ENCODE measurements around the gene BAMBI. TPM values are rescaled to one million over a fixed set of nuclear protein-coding genes. Genes with fewer than 3 reads are reported as not detected.

Gene BAMBI
- polyA plus RNA-seq, 2 of the 4 experiments (the other 2 are of a cell fraction), result 25.6 to 40.5 TPM

DNA sequence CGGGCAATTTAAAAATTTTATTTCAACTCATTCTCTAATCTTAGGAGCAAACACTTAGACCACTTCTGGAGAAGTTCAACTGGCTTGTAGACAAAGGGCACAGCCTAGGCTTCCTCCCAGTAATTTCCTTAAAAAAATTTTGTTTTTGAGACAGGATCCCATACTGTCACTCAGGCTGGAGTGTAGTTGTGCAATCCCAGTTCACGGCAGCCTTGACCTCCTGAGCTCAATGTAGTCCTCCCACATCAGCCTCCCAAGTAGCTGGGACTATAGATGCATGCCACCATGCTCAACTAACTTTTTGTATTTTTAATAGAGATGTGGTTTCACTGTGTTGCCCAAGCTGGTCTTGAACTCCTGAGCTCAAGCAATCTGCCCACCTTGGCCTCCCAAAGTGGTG is 38.4 kb downstream of the BAMBI start:
- no peak overlapping the region for H3K27ac ChIP-seq
- no peak overlapping the region for H3K4me2 ChIP-seq
- TF ChIP-seq MYC (IDR thresholded peaks at IDR 0.05; ENCODE audit: borderline replicate concordance, low read length), result no peak
- TF ChIP-seq CEBPB (IDR thresholded peaks at IDR 0.05), result 0 out of 4 replicates have a peak, but pooled peaks of 1 of the 2 experiments have one; percentile 16
- DNase-seq (ENCODE audit: low read depth in 1 of 2, low spot score in 1 of 2), result no peak
- ATAC-seq, result no peak
- no peak overlapping the region for H3K4me3 ChIP-seq
- ChIA-PET CTCF (no interaction called here), POLR2A (no interaction called here)
- WGBS (ENCODE audit: missing lambda C conversion rate), result 79% methylated on average over 2 of the region's 2 CpGs
- no peak for FAIRE-seq
- H3K4me1 ChIP-seq, result peaks cover 32% of the 10 kb centered on the region
- H3K9me3 ChIP-seq, result no peaks in the 10 kb centered on the region

DNA sequence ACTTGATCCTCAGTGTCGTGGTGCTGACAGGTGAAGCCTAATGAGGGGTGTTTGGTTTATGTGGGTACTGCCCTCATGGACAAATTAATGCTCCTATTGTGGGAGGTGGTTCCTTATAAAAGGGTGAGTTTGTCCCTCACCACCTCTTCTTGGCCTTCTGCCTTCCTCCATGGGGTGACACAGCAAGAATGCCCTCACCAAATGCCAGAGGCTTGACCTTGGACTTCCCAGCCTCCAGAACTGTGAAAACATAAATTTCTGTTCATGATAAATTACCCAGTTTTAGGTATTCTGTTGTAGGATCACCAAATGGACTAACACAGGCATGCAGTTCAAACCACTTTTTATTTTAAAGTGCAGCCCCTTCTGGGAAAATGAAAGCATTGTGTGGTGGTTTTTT is 39.4 kb downstream of the BAMBI start:
- ATAC-seq (no peak), FAIRE-seq (no peak), DNase-seq (ENCODE audit: low read depth in 1 of 2, low spot score in 1 of 2) (no peak)
- Histone ChIP-seq H3K9me3 (no peaks in the 10 kb centered on the region), H3K4me2 (no peak overlapping the region), H3K4me3 (no peak overlapping the region), H3K4me1 (peaks cover 34% of the 10 kb centered on the region), H3K27ac (peak overlapping the region in 1 of 2 experiments; percentile 29; a peak in 1 of 6 replicates)
- POLR2A ChIA-PET, result no interaction called here
- CTCF ChIA-PET, result no interaction called here
- TF ChIP-seq GATA3 (IDR thresholded peaks at IDR 0.05; ENCODE audit: borderline replicate concordance), result no peak
- TF ChIP-seq, protein P1, sequence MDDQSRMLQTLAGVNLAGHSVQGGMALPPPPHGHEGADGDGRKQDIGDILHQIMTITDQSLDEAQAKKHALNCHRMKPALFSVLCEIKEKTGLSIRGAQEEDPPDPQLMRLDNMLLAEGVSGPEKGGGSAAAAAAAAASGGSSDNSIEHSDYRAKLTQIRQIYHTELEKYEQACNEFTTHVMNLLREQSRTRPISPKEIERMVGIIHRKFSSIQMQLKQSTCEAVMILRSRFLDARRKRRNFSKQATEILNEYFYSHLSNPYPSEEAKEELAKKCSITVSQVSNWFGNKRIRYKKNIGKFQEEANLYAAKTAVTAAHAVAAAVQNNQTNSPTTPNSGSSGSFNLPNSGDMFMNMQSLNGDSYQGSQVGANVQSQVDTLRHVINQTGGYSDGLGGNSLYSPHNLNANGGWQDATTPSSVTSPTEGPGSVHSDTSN (IDR thresholded peaks at IDR 0.05), result no peak
- no peak for TF ChIP-seq ESRRA (IDR thresholded peaks at IDR 0.05; ENCODE audit: borderline replicate concordance, low read length)
- no peak for TF ChIP-seq NR3C1 (IDR thresholded peaks at IDR 0.05)
- no peak for TF ChIP-seq HDAC2 (IDR thresholded peaks at IDR 0.05)
- TF ChIP-seq SREBF2 (IDR thresholded peaks at IDR 0.05), result no peak
- TF ChIP-seq RNF2 (IDR thresholded peaks at IDR 0.05; ENCODE audit: borderline replicate concordance, low read depth), result no peak
- TF ChIP-seq, protein P2, sequence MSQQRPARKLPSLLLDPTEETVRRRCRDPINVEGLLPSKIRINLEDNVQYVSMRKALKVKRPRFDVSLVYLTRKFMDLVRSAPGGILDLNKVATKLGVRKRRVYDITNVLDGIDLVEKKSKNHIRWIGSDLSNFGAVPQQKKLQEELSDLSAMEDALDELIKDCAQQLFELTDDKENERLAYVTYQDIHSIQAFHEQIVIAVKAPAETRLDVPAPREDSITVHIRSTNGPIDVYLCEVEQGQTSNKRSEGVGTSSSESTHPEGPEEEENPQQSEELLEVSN (IDR thresholded peaks at IDR 0.05; ENCODE audit: borderline replicate concordance, low read depth), result no peak
- TF ChIP-seq HOXB5 (CRISPR knock-in tag; IDR thresholded peaks at IDR 0.05), result no peak
- no peak for TF ChIP-seq TFCP2L1 (CRISPR knock-in tag; IDR thresholded peaks at IDR 0.05)
- no peak for TF ChIP-seq ZNF302 (CRISPR knock-in tag; IDR thresholded peaks at IDR 0.05)
- no peak for TF ChIP-seq ZC3H11A (IDR thresholded peaks at IDR 0.05)
- no peak for TF ChIP-seq CEBPB (IDR thresholded peaks at IDR 0.05)
- TF ChIP-seq, protein P3, sequence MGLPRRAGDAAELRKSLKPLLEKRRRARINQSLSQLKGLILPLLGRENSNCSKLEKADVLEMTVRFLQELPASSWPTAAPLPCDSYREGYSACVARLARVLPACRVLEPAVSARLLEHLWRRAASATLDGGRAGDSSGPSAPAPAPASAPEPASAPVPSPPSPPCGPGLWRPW (IDR thresholded peaks at IDR 0.05), result no peak
- no peak for TF ChIP-seq JUN (IDR thresholded peaks at IDR 0.05)
- 84% methylated on average over 1 of the region's 1 CpG for WGBS (ENCODE audit: missing lambda C conversion rate)

DNA sequence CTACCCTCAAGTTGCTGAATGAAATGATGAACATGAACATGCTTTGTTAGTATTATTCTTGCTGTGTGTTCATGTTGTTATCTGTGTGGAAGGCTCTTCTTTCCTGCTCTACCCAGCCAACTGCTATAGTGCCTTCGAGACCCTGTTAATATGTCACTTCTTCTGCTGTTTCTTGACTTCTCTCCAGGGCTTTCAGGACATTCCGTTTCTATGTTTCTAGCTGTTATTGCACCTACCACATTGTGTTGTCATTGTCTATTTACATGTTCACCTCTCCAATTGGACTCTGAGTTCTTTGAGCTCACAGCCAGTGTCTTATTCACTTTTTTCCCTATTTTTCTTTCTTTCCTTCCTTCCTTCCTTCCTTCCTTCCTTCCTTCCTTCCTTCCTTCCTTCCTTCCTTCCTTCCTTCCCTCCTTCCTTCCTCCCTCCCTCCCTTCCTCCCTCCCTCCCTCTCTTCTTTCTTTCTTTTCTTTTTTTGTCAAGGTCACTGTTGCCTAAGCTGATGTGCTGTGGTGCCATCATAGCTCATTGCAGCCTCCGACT is 40.4 kb downstream of the BAMBI start:
- ATAC-seq (no peak), DNase-seq (ENCODE audit: low read depth in 1 of 2, low spot score in 1 of 2) (no peak), FAIRE-seq (no peak)
- no peak overlapping the region for H3K4me3 ChIP-seq
- no peak overlapping the region for H3K4me2 ChIP-seq
- peak overlapping the region; percentile 6 to 41; a peak in 4 of 6 replicates for H3K27ac ChIP-seq
- CTCF ChIA-PET, result interaction anchor here (0.6 to 1.1 kb wide), 2 partner anchors 23 to 273 kb away, joined by 3 to 5 read pairs; no protein-coding TSS in a partner anchor
- peaks cover 38% of the 10 kb centered on the region for H3K4me1 ChIP-seq
- H3K9me3 ChIP-seq, result no peaks in the 10 kb centered on the region
- TF ChIP-seq EHMT2 (IDR thresholded peaks at IDR 0.05; ENCODE audit: low read depth), result no peak
- TF ChIP-seq HEYL (CRISPR knock-in tag; IDR thresholded peaks at IDR 0.05), result no peak
- no peak for TF ChIP-seq EHF (CRISPR knock-in tag; IDR thresholded peaks at IDR 0.05)
- no peak for TF ChIP-seq ESRRA (IDR thresholded peaks at IDR 0.05; ENCODE audit: borderline replicate concordance, low read length)
- TF ChIP-seq GATA3 (IDR thresholded peaks at IDR 0.05; ENCODE audit: borderline replicate concordance), result no peak
- 77% methylated on average over 3 of the region's 3 CpGs for WGBS (ENCODE audit: missing lambda C conversion rate)
- POLR2A ChIA-PET, result interaction anchor here (1.2 kb wide), 1 partner anchor 40 kb away, joined by 3 read pairs; the partner anchor contains the start of gene BAMBI

All from A549 (cell line).